GM21447 (cell line): ENCODE results near the gene GCNT1.
"Not testable (repeated sequence)": the region's sequence is repeated elsewhere in the genome, so short reads cannot be mapped to it uniquely, and the experiment has no call there.

Source experiments
- ATAC-seq: cut with Tn5 transposase; IDR thresholded peaks from one replicate; pipeline ENCODE4 v1.9.1; 2021; ENCODE audit not compliant: unreplicated experiment

GCNT1 gene

DNA sequence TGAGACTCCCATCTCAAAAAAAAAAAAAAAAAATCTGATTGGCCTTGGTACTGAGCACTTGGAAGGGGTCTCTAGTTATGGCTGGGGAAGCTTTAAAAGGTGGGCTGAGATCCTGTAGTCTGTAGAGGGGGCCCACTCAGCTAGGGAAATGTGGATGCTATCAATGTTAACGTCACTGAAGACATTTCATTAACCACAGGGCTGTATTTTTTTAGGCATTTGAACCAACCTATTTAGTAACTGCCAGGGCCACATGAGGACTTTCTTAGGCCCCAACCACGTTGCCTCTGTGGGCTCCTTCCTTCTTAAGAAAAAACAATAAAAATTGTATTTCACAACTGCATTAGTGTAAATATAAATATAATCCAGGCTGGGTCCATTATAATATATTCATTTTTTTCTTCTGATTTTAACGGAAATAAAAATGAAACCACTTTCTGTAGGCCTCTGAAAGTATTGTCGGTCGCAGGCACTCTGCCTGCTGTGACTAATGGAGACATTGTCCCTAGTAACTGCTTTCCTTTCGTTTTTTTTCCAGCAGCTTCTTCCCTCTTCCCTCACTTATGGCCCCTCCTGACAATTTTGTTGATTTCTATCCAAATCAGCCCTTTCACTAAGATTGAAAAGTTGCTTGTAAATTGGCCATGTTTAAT, 71.6 kb downstream of the GCNT1 start:
- ATAC-seq: no peak

DNA sequence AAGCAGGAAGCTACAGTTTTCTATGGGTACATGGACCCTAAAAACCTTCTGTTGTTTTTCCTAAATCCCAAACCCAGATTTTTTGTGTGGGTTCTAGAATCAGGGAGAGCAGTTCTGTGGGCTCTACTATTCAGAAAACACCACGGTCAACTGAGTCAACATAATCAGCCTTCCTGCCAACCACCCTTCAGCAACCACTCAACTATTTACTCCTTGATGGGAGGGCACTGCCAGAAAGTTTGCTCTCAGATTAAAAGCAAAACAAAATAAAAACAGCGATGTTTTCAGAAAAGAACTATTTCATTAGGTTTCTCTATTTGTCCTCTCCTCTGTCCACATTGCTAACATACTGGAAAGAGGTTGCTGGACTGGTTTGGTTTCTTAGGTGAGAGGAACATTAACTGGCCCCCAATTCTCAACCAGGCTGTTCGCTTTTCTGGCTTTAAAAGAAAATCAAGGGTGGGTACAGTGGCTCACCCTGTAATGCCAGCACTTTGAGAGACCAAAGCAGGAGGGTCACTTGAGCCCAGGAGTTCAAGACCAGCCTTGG, 72.3 kb downstream of the GCNT1 start:
- no peak for ATAC-seq

DNA sequence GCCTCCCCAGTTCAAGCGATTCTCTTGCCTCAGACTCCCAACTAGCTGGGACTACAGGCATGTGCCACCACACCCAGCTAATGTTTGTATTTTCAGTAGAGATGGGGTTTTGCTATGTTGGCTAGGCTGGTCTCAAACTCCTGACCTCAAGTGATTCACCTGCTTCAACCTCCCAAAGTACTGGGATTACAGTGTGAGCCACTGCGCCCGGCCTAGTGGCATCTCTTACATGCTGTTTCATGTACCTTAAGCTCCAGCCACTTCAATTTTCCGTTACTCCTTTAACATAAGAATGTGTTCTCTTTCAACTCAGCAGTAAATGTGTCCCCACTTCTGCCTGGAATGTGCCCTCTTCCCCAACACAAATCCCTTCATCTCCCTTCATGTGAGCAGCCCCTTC, 73.9 kb downstream of the GCNT1 start:
- ATAC-seq: not testable (repeated sequence)

DNA sequence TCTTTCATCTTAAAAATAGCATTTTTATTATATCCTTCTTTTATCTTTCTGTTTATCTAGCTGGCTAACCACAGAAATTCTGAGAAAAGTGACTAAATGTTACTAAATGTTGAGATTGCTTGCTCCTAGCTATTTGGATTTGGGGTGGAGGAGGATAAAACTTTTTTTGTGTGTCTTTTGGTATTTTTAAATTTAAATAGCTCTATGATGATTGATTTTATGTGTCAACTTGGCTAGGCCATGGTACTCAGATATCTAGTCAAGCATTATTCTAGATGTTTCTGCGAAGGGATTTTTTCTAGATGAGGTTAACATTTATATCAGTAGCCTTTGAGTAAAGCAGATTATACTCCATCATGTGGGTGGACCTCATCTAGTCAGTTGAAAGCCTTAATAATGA, 75.0 kb downstream of the GCNT1 start:
- no peak for ATAC-seq

DNA sequence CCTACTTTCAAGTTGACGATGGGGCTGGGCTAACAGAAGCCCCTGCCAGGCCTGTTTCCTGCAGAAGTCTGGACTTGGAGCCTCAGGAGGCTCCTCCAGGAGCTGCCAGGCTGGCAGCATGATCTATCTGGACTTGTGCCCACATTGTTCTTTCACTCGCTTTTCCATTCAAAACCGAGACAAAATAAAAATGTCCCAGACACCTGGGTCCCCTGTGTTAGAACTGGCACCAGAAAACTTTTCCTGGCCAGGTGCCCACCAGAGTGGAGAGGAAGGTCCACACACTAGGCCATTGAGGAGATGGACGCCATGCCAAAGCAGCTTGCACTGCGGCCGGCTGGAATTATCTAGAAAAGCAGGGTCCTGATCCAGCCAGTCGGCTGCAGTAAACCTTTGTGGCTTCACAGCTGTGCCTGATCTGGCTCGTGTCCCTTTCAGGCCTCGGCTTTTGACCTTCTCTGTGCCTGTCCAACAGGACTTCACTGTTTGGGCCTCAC, 78.2 kb downstream of the GCNT1 start:
- no peak for ATAC-seq

DNA sequence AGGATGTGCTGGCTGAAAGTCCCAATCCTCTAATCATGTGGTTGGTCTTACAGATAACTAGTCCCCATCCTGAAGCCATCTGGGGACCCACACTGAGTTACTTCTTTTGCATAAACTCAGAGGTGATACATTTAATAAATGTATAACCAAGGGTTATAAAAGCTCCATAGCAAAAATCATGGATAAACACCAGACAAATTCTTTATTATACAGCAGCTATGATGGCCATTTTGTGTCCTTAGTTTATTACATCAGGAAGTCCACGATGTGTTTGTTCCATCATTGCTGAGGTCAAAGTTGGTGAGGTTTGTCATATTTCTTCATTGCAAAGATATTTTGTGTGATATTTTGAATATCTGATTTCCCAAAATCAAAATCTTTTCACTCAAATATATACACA, 80.2 kb downstream of the GCNT1 start:
- no peak for ATAC-seq

DNA sequence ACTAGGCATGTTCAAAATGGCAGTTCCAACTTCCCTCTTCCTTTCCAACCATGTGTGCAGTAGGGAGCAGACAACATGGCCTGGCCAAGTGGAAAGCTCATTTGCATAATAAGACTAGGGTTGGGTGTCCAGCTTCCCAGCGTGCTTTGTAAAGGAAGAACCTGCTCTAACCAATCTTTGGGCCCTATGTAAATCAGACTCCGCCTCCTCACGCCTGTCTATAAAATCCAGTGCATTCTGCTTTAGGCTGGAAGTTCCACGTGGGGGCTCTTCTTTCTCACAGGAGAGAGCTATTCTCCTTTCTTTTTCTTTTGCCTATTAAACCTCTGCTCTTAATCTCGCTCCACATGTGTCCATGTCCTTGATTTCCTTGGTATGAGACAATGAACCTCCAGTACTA, 83.4 kb downstream of the GCNT1 start:
- ATAC-seq: no peak

DNA sequence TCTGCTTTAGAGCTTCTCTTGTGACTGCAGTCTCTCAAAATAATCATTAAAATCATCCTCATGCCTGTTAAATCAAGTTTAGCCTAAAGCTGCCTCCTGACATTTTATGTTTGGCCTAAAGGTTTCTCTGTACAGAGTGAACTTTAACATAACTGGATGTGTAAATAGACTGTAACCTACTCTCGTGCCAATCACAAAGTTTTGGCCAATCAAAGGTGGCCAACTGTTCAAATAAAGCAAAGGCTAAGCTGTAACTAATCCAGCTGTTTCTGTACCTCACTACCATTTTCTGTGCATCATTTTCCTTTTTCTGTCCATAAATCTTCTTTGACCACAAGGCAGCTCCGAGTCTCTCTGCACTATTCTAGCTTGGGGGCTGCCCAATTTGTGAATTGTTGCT, 86.2 kb downstream of the GCNT1 start:
- ATAC-seq: no peak

DNA sequence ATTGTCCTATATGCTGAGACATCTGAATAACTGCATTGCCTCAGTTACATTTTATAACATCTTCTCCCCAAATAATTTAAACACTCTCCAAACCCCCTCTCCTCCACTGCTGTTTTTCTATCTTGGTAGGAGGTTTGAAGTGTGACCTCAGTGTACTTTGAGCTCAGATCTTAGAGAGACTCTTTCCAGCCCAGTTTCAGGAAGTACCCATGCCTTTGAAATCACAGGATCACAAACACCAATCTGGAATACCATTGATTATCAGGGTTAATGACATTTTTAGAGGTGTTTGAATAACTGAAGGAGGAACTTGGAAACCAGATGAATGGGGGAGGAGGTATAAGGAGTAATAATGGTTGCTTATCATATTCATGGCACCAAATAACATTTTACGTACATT, 93.2 kb downstream of the GCNT1 start:
- no peak for ATAC-seq

DNA sequence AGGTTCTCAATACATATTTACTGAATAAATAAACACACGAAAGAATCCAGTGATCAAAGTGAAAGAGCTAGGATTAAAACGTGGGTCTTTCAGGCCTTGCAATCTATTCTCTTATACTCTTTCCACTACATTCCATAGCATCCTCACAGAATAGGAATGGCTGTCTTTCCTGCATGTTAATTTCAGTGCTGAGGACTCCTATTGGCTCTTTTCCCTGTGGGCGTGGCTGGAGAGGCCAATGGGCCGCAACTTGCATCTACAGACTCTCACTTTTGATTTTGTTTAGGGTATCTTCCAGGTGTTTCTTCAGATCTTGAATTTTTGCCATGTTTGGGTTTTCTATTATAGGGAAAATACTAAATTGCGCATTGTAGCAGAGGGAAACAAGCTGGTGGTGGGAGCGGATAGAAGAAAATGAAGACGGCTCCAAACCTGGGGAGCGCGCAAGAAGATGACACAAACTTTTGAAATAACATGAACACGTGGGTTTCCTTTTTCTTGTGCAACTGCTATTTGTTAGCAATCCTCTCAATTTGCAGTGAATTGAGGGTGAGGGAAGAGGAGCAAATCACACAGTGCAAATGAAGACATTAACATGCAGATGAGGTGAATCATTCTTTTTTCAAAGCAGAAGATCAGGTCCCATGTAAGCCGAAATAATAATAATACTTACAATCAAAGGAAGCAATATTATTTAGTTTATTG, 93.9 kb downstream of the GCNT1 start:
- no peak for ATAC-seq

DNA sequence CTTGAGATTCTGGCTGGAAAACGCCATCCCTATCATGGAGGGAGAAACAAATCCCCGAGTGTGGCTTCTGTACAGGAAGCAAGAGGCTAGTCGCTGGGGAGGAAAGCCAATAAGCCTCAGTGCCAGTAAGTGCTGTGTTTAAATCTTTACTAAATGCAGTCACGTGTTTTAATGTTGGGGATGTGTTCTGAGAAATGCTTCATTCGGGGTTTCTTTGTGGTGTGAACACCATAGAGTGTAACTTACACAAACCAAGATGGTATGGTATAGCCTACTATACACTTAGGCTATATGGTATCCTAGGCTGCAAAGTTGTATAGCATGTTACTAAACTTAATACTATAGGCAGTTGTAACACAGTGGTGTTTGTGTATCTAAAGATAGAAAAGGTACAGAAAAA, 94.7 kb downstream of the GCNT1 start:
- no peak for ATAC-seq
